Fibroblast of villous mesenchyme (primary cell): ENCODE measurements around the gene FHOD3. TPM values are rescaled to one million over a fixed set of nuclear protein-coding genes. Genes with fewer than 3 reads are reported as not detected.

ENCODE experiments used
- DNase-seq: peaks from one replicate; pipeline ENCODE4 v3.0.0-alpha.2; 2010; ENCODE audit warnings: low read depth
- H3K4me3 ChIP-seq: 2 replicates; pipeline ENCODE4 v1.5.1; 2011; ENCODE audit warnings: low read depth, mild to moderate bottlenecking, low read length
- total RNA-seq: library from RNA; depleted of rRNA; stranded (reverse); fragments of >200 nt; gene quantifications from 2 replicates; pipeline ENCODE4 v1.2.3, GENCODE V29; 2012
- TF ChIP-seq, protein P1 (sequence below): IDR thresholded peaks from 2 replicates; pipeline ENCODE4 v1.5.1; 2012; ENCODE audit warnings: low read depth, mild to moderate bottlenecking, low read length; ENCODE audit not compliant: insufficient read depth

FHOD3 gene
- total RNA-seq, 1 donor = 5.2 TPM

DNA sequence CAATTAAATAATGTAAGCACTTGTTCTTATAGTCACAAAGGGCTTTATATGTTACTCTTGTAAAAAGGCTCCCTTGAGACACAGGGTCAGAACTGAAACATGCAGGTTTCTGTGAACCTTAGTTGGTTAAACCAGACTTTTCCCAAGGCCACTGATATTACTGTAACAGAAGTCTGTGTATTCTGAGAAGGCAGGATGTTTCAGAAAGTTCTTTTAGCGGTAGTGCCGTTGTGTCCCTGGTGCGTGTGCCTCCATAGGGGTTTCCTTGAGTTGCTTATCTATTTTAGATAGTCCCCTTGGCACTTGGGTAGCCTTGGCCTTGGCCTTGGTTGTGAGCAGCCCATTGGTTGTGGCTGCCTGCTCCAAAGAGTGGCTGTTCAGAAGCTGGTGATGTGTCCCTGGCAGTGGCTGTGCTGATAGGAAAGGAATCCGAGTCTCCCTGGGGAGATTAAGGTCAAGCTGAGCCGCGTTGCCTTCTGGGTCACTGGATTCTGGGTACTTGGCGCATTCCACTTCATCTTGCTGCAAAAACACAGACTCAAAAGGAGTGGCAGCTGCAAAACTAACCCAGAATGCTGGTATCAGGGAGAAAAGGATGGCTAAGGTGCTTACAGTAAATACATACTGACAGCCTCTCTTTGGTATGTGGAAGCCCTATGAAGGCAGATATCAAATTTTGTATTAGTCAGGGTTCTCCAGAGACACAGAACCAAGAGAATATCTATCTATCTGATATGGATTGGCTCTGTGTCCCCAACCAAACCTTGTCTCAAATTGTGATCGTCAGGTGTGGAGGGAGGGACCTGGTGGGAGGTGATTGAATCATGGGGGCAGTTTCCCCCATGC, 69.7 kb downstream of the FHOD3 start:
- DNase-seq = no peak
- TF ChIP-seq, protein P1, sequence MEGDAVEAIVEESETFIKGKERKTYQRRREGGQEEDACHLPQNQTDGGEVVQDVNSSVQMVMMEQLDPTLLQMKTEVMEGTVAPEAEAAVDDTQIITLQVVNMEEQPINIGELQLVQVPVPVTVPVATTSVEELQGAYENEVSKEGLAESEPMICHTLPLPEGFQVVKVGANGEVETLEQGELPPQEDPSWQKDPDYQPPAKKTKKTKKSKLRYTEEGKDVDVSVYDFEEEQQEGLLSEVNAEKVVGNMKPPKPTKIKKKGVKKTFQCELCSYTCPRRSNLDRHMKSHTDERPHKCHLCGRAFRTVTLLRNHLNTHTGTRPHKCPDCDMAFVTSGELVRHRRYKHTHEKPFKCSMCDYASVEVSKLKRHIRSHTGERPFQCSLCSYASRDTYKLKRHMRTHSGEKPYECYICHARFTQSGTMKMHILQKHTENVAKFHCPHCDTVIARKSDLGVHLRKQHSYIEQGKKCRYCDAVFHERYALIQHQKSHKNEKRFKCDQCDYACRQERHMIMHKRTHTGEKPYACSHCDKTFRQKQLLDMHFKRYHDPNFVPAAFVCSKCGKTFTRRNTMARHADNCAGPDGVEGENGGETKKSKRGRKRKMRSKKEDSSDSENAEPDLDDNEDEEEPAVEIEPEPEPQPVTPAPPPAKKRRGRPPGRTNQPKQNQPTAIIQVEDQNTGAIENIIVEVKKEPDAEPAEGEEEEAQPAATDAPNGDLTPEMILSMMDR = no peak
- no peak overlapping the region for H3K4me3 ChIP-seq

DNA sequence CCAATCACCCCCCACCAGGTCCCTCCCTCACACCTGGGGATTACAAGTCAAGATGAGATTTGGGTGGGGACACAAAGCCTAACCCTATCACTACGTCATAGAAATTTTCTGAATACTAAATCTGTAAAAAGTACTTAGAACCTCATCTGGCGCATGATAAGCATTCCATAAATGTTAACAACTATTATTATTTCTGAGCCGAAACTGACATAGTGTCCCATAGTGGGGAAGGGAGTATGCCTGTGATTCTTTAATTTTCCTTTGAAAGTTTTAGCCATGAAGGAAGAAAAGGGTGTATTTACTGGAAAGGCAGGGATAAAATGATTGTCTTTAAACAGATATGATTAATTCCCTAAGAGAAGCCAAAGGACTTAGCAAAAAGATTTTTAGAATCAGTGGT, 71.4 kb downstream of the FHOD3 start:
- no peak for DNase-seq

DNA sequence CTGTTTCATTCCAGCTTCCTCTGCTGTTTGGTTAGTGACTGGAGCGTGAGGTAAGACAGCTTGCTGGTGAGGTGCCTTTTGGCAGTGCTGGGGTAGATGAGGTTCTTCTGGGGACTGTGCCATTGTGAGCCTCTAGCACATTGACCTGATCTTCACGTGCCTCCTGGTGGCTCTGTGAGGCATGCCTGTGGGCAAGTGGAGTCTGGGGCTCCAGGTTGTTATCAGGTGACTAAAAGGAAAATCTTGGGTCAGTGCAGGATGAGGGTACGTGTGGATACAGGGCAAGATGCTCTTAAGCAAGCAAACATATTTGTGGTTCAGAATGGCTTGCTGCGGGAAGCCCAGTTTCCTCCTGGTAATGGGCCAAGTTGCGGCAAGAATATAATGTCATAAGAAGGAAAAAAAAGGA, 75.4 kb downstream of the FHOD3 start:
- H3K4me3 ChIP-seq = no peak overlapping the region
- TF ChIP-seq, protein P1 = no peak
- peak; percentile 29 for DNase-seq

More for the DNA sequence above, 71.4 kb downstream of the FHOD3 start:
- no peak overlapping the region for H3K4me3 ChIP-seq
- TF ChIP-seq, protein P1 = no peak

DNA sequence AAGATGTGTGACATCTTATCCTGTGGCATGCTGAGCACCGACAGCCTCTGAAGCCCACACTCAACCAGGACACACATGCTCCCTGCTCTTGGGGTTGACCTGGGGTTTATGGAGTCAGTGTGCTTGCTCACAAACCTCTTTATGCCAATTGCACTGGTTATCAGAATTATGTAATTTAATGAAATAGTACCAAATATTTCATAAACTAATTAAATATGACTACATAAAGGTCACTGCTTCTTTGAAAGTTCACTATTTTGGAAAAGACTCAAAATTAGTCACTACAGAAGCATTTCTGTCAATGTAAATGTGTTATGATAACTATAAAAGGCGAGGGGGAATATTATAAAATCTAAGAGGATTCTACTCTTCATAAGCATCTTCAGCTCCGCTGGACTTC, 76.7 kb downstream of the FHOD3 start:
- H3K4me3 ChIP-seq = no peak overlapping the region
- TF ChIP-seq, protein P1 = no peak
- no peak for DNase-seq

DNA sequence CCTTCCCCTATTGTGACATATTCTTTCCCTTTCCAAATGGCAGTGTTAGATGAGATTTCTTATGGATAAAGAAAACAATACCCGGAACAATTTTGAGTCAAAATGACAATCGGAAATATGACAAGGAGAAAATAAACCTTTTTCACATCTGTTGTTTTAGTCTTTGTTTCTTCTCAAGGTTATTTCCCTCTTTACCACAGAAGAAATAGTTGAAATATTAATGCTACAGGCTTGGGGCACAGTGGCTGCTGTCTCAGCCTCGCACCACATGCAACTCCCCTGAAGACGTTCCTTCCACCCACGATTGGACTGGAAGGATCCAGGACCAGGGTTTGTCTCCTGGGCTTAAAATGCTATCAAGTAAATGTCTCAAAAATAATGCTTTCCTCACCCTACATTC, 77.6 kb downstream of the FHOD3 start:
- TF ChIP-seq, protein P1 = no peak
- DNase-seq = no peak
- H3K4me3 ChIP-seq = no peak overlapping the region

DNA sequence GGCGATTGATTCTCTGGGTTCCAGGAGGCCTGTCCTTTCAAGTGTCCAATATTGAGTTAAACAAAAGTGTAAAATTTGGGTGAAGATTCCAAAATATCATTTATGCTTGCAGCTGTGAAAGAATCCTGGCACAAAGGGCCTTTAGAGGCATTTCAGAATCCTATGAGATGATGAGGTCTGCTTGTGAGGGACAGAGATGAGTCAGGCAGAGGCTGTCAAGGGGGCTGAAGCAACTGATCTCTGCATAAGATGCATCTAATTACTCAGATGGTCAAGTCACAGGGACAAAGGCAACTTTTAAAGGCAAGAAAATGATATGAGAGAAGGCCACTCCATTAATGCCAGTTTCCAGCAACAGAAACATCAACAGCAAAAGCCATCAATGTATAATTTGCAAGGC, 78.8 kb downstream of the FHOD3 start:
- DNase-seq = no peak
- TF ChIP-seq, protein P1 = no peak
- H3K4me3 ChIP-seq = no peak overlapping the region
